Liver (tissue), 9 donors: ENCODE results near the gene HPS1. TPM values are rescaled to one million over a fixed set of nuclear protein-coding genes. Genes with fewer than 3 reads are reported as not detected.

ENCODE experiments used
- DNase-seq: peaks from one replicate; pipeline ENCODE4 v3.0.0-alpha.2; 2017; ENCODE audit warnings: low spot score
- H3K27ac ChIP-seq, 2 donors: one replicate each; pipeline ENCODE4 v1.7.0; 2013; ENCODE audit warnings: inconsistent platforms in 2 of 2, low read length in 2 of 2, control low read depth in 1 of 2, low read depth in 1 of 2, mild to moderate bottlenecking in 1 of 2
- H3K27me3 ChIP-seq, 4 donors: one replicate each; pipeline versions ENCODE4 v1.6.1 to v1.7.0; 2013; ENCODE audit warnings: low read length in 3 of 4, inconsistent platforms in 1 of 4, mild to moderate bottlenecking in 1 of 4, moderate library complexity in 1 of 4; ENCODE audit not compliant: control insufficient read depth in 4 of 4, insufficient read depth in 4 of 4
- H3K36me3 ChIP-seq, 4 donors: one replicate each; pipeline versions ENCODE4 v1.6.1 to v1.7.0; 2013; ENCODE audit warnings: low read length in 3 of 4, mild to moderate bottlenecking in 3 of 4, low read depth in 1 of 4, moderate library complexity in 1 of 4; ENCODE audit not compliant: control insufficient read depth in 4 of 4, insufficient read depth in 3 of 4
- H3K4me1 ChIP-seq, 4 donors: one replicate each; pipeline versions ENCODE4 v1.6.1 to v1.7.0; 2013; ENCODE audit warnings: low read length in 3 of 4, mild to moderate bottlenecking in 3 of 4, moderate library complexity in 1 of 4; ENCODE audit not compliant: control insufficient read depth in 4 of 4, insufficient read depth in 4 of 4
- H3K4me3 ChIP-seq, 3 donors: one replicate each; pipeline versions ENCODE4 v1.6.1 to v1.7.0; 2013; ENCODE audit warnings: low read length in 3 of 3, control low read depth in 1 of 3, low read depth in 1 of 3, mild to moderate bottlenecking in 1 of 3
- H3K9ac ChIP-seq, 2 donors: one replicate each; pipeline ENCODE4 v1.7.0; 2013; ENCODE audit warnings: low read length in 2 of 2, mild to moderate bottlenecking in 2 of 2, moderate library complexity in 2 of 2, control low read depth in 1 of 2, low read depth in 1 of 2
- H3K9me3 ChIP-seq, 4 donors: one replicate each; pipeline versions ENCODE4 v1.6.1 to v1.7.0; 2013; ENCODE audit warnings: low read length in 3 of 4; ENCODE audit not compliant: control insufficient read depth in 4 of 4
- ATF3 ChIP-seq: IDR thresholded peaks from 2 replicates; pipeline ENCODE4 v1.6.1; 2016; ENCODE audit warnings: antibody characterized with exemption
- EGR1 ChIP-seq, 2 donors: IDR thresholded peaks; 2 replicates each; pipeline ENCODE4 v1.6.1; 2016 to 2018; ENCODE audit warnings: antibody characterized with exemption in 2 of 2, low read depth in 2 of 2
- FOXA1 ChIP-seq: IDR thresholded peaks from 2 replicates; pipeline ENCODE4 v1.6.1; 2016; ENCODE audit warnings: antibody characterized with exemption
- FOXA2 ChIP-seq: IDR thresholded peaks from 2 replicates; pipeline ENCODE4 v1.6.1; 2016; ENCODE audit warnings: antibody characterized with exemption
- GABPA ChIP-seq, 2 donors: IDR thresholded peaks in 1 of 2; conservative IDR thresholded peaks in 1 of 2; 2 replicates each; pipeline ENCODE4 v1.6.1; 2016; ENCODE audit warnings: antibody characterized with exemption in 2 of 2, mild to moderate bottlenecking in 1 of 2, moderate library complexity in 1 of 2
- HNF4A ChIP-seq, 2 donors: conservative IDR thresholded peaks; 2 replicates each; pipeline ENCODE4 v1.6.1; 2016; ENCODE audit warnings: antibody characterized with exemption in 2 of 2, mild to moderate bottlenecking in 2 of 2
- HNF4G ChIP-seq: IDR thresholded peaks from 2 replicates; pipeline ENCODE4 v1.6.1; 2016; ENCODE audit warnings: antibody characterized with exemption
- JUND ChIP-seq, 2 donors: IDR thresholded peaks; 2 replicates each; pipeline ENCODE4 v1.6.1; 2016; ENCODE audit warnings: antibody characterized with exemption in 2 of 2
- MAX ChIP-seq: IDR thresholded peaks from 2 replicates; pipeline ENCODE4 v1.6.1; 2016; ENCODE audit warnings: antibody characterized with exemption
- NR2F2 ChIP-seq: IDR thresholded peaks from 2 replicates; pipeline ENCODE4 v1.6.1; 2016; ENCODE audit warnings: antibody characterized with exemption
- RAD21 ChIP-seq, 2 donors: IDR thresholded peaks; 2 replicates each; pipeline ENCODE4 v1.6.1; 2016; ENCODE audit warnings: antibody characterized with exemption in 2 of 2, mild to moderate bottlenecking in 2 of 2
- REST ChIP-seq: IDR thresholded peaks from 2 replicates; pipeline ENCODE4 v1.6.1; 2016; ENCODE audit warnings: antibody characterized with exemption, mild to moderate bottlenecking
- RXRA ChIP-seq, 2 donors: IDR thresholded peaks; 2 replicates each; pipeline ENCODE4 v1.6.1; 2017 to 2018; ENCODE audit warnings: antibody characterized with exemption in 2 of 2, mild to moderate bottlenecking in 1 of 2
- SP1 ChIP-seq: IDR thresholded peaks from 2 replicates; pipeline ENCODE4 v1.6.1; 2018; ENCODE audit warnings: antibody characterized with exemption, mild to moderate bottlenecking
- TAF1 ChIP-seq: conservative IDR thresholded peaks from 2 replicates; pipeline ENCODE4 v1.6.1; 2016; ENCODE audit warnings: antibody characterized with exemption, mild to moderate bottlenecking
- YY1 ChIP-seq: IDR thresholded peaks from 2 replicates; pipeline ENCODE4 v1.6.1; 2016; ENCODE audit warnings: antibody characterized with exemption, mild to moderate bottlenecking
- ZBTB33 ChIP-seq: IDR thresholded peaks from 2 replicates; pipeline ENCODE4 v1.6.1; 2016; ENCODE audit warnings: antibody characterized with exemption
- WGBS: extraction: QIAGEN DNeasy Blood & Tissue Kit; methylation state at CpG from one replicate; pipeline ENCODE4 v1.1.7; 2013; 5-methylcytosine and 5-hydroxymethylcytosine counted together
- polyA plus RNA-seq, 2 donors: library from polyadenylated mRNA; stranded (reverse) in 1 of 2; unstranded in 1 of 2; fragments of 200-250 nt in 1 of 2; fragments of >200 nt in 1 of 2; fragmentation: Nextera tagmentation in 1 of 2; extraction: Ambion mirVana in 1 of 2; gene quantifications; one replicate each; pipeline versions ENCODE4 v1.2.1 to v1.2.3, GENCODE V29; 2013 to 2015
- total RNA-seq, 2 donors: library from RNA; depleted of rRNA; stranded (reverse); fragments of >200 nt; gene quantifications; one replicate each; pipeline ENCODE4 v1.2.3, GENCODE V29; 2014
- TF ChIP-seq, protein P1 (sequence below): fragments of 150-350 bp; IDR thresholded peaks from 2 replicates; pipeline ENCODE4 v1.5.1; 2017; ENCODE audit warnings: improper control_type of control experiment, low read depth, low read length; ENCODE audit not compliant: missing input control
- donor health status: healthy.
- donor health status: healthy.
- donor health status: healthy.
- donor health status: healthy.
- donor health status: healthy.

HPS1 gene
- total and polyA plus RNA-seq, 4 donors, result 19.9 to 56.7 (median 29.8) TPM

DNA sequence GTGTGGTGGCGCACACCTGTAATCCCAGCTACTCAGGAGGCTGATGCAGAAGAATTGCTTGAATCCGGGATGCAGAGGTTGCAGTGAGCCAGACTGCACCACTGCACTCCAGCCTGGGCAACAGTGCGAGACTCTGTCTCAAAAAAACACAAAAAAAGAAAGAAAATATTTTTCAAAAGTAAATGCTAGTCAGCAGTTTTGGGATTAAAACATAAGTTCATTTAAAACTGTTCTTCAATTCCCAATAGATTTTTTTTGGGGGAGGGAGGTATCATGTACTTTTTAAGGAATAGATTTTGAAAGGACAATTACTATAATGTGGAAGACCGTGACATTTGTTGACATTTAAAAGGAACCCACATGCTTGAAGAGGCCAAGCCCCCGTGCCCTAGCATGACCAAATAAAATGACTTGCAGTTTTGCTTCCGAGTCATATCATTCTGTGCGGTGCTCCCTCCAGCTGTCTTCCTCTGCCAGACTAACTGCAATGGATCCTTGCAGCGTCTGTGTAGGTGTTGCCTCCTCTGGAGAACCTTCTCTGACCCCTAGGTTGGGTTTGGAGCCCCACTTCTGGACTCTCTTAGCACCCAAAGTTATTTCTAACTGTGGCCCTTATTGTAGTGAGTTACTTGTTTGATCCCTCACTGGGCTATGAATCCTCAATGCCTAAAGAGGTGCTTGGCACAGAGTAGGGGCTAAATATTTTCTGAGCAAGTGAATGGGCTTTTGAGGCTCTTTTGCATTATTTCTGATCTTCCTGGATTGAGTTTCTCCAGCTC is 17.4 kb upstream of the HPS1 start (continued):
- no peak for TF ChIP-seq REST

DNA sequence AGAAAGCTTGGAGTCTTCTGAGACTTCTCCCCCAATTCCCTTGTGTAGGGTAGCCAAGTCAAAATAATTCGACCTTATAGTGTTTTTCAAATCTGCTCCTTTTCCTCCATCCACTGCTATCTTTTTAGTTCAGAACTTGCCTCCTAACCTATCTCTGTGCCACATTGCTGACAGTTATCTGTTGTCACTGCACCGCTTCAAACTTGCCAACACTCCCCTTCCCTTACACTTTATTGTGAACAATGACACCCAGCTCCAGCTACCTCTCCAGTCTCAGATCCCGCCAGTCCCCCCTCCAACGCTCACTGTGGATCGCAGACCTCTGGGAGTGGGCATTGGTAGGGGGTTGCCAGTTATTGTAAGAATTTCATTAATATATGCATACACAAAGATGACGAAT is 16.3 kb upstream of the HPS1 start:
- no peak overlapping the region for H3K27ac ChIP-seq
- no peak for TF ChIP-seq YY1
- no peak for TF ChIP-seq EGR1 (IDR thresholded peaks at IDR 0.05; ENCODE audit: low read depth in 2 of 2)
- TF ChIP-seq HNF4A (conservative IDR thresholded peaks at IDR 0.05), result no peak
- TF ChIP-seq ZBTB33, result no peak
- TF ChIP-seq SP1, result no peak
- TF ChIP-seq NR2F2, result no peak
- no peak for TF ChIP-seq RAD21 (IDR thresholded peaks at IDR 0.05)
- no peak for TF ChIP-seq GABPA (IDR thresholded peaks at IDR 0.05 in 1 of 2, conservative IDR thresholded peaks at IDR 0.05 in 1 of 2)
- no peak for TF ChIP-seq JUND (IDR thresholded peaks at IDR 0.05)
- TF ChIP-seq TAF1, result no peak
- no peak for TF ChIP-seq RXRA (IDR thresholded peaks at IDR 0.05)
- TF ChIP-seq, protein P1, sequence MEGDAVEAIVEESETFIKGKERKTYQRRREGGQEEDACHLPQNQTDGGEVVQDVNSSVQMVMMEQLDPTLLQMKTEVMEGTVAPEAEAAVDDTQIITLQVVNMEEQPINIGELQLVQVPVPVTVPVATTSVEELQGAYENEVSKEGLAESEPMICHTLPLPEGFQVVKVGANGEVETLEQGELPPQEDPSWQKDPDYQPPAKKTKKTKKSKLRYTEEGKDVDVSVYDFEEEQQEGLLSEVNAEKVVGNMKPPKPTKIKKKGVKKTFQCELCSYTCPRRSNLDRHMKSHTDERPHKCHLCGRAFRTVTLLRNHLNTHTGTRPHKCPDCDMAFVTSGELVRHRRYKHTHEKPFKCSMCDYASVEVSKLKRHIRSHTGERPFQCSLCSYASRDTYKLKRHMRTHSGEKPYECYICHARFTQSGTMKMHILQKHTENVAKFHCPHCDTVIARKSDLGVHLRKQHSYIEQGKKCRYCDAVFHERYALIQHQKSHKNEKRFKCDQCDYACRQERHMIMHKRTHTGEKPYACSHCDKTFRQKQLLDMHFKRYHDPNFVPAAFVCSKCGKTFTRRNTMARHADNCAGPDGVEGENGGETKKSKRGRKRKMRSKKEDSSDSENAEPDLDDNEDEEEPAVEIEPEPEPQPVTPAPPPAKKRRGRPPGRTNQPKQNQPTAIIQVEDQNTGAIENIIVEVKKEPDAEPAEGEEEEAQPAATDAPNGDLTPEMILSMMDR, result no peak
- TF ChIP-seq MAX, result no peak
- no peak for TF ChIP-seq HNF4G
- no peak for TF ChIP-seq FOXA2
- TF ChIP-seq REST, result no peak
- TF ChIP-seq ATF3, result no peak
- no peak for TF ChIP-seq FOXA1
- no peaks in the 10 kb centered on the region for H3K27me3 ChIP-seq
- no peak for DNase-seq
- H3K4me1 ChIP-seq, result peaks cover 0 to 9% (median 3%) of the 10 kb centered on the region in 4 donors
- H3K9ac ChIP-seq, result no peak overlapping the region
- WGBS, result 90% methylated on average over 6 of the region's 6 CpGs
- no peaks in the 10 kb centered on the region for H3K36me3 ChIP-seq
- no peaks in the 10 kb centered on the region for H3K9me3 ChIP-seq
- no peak overlapping the region for H3K4me3 ChIP-seq
